NCI-H510A (cell line): ENCODE measurements around the gene WSCD1.

ENCODE experiments used
- DNase-seq: peaks from one replicate; lab custom pipeline; 2025; lab: John Stamatoyannopoulos, UW

Gene WSCD1

DNA sequence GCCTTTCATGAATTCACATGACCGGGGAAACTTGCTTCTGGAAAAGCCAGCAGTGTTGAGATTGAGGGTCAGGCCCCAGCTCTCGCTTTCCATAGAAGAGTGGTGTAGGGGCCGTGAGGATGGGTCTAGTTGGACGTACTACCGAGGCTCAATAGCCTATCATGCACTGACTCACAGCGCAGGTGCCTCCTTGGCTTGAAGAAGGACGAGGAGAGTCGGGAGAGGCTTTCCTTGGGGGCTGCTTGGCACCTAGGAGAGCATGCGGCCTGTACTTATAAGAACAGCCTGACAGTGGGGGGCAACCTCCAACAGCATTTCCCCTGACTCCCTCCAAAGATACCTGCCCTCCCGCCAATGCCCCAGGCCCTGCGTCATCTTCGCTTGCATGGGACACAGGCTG is 37.6 kb downstream of the WSCD1 start:
- DNase-seq = no peak

GRCh38 chr17:6108382-6108781 is 38.2 kb downstream of the WSCD1 start:
- no peak for DNase-seq

- DNase-seq = no peak
These were observed 38.8 kb downstream of the WSCD1 start for GRCh38 chr17:6108987-6109386.

- DNase-seq = no peak
These were observed 39.4 kb downstream of the WSCD1 start for GRCh38 chr17:6109536-6109935.

- no peak for DNase-seq
These were observed 39.9 kb downstream of the WSCD1 start for GRCh38 chr17:6110088-6110487.

DNA sequence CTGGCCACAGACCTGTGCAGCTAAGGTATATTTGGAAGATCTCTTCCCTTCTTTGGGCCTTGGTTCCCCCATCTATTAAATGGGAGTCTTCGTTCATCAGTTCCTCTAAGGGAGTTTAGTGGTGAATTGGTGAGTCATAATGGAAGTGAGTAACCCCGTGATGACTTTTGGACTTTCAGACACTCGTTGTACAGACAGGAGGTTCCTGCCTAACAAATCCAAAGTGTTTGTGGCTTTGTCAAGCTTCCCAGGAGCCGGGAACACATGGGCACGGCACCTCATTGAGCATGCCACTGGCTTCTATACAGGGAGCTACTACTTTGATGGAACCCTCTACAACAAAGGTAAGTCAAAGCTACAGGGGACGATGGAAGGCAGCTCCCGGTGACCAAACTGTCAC is 40.4 kb downstream of the WSCD1 start:
- DNase-seq = no peak

DNA sequence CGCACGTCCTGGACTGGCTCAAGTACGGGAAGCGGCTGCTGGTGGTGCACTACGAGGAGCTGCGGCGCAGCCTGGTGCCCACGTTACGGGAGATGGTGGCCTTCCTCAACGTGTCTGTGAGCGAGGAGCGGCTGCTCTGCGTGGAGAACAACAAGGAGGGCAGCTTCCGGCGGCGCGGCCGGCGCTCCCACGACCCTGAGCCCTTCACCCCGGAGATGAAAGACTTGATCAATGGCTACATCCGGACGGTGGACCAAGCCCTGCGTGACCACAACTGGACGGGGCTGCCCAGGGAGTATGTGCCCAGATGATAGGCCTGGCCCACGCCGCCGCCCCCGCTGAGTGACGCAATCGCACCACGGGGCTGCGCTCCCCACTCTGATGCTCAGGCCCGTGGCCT is 50.2 kb downstream of the WSCD1 start:
- no peak for DNase-seq

- DNase-seq = no peak
These were observed 54.7 kb downstream of the WSCD1 start for GRCh38 chr17:6124856-6125255.

GRCh38 chr17:6126768-6127167 is 56.6 kb downstream of the WSCD1 start:
- DNase-seq = no peak

DNA sequence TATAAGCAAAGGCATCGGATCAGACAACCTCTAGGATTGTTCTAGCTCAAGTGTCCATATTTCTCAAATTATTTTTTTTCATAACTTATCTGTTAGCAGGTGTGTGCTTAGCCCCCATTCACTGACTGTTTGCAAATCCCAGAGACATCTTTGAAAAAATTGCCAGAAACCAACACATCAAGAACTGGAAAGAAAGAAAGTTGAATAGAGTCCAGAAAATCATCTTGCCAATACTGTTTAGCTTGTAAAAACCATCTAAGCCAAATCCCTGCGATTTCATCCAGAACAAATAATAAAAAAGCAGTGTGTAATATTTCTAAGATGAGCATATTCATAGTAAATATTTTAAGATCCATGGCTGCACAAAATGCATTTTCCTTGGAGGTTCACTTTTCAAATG is 64.5 kb downstream of the WSCD1 start:
- no peak for DNase-seq

GRCh38 chr17:6135236-6135635 is 65.1 kb downstream of the WSCD1 start:
- no peak for DNase-seq

GRCh38 chr17:6135996-6136395 is 65.8 kb downstream of the WSCD1 start:
- DNase-seq = no peak

DNA sequence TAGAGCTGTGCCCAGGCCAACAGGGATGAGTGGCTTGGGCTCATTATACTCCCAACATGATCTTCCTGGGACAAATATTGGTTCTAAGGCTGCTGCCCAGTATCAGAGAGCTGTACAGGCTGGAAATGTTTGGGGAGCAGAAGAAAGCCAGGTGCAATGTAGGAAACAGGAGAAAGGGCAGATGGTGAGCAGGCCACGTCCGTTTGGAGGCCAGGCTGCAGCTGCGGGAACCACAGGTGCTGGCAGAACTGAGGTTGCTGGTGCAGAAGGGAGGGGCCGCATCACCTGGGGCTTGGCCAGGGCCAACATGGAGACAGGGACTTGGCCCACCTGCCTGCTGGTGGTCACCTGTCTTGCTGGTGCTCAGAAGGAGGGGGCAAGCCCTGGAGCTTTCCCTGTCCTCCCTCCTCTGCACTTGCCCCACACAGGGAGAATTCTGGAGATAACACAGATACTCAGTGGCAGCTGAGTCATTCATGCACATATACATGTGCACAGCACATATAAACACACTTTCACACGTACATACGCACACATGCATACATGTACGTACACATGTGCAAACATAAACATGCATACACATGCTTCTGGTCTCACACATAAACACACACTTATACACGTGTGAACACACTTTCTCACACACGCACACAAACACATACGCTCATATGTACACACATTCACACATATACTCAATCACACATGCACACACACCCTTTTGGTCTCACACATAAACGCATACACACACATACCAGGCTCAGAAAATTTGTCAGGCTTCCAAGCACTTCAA is 67.7 kb downstream of the WSCD1 start:
- DNase-seq = no peak

DNA sequence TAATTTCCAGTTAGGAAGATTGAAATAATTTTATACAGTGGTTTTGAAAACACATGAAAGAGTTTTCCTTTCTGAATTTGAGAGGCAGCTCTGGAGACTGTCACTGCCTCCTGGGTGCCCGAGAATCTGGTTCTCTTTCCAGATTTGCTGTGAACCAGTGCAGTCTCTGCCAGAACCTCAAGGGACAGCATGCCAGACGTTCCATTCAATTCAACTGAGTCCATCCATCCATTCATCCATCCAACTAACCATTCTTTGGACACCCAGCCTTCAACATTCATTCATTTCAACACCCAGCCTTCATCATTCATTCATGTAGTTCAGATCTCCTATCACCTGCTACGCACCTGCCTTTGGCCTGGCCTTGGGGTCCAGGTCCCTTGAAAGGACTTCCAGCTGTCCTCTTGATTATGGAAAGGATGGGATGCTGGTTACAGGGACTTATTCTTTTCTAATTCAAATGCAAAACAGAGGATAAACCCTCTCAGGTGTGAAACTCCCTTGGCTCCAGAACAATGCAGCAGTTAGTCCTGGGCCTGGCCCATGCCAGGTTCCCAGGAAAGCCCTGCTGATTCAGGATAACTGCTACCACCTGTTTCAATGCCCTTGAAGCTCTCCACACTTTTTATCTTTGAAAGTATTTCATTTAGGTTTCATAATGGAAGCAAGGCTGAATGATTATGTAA is 68.7 kb downstream of the WSCD1 start:
- DNase-seq = no peak

GRCh38 chr17:6139447-6139832 is 69.3 kb downstream of the WSCD1 start:
- no peak for DNase-seq

GRCh38 chr17:6140188-6140587 is 70.0 kb downstream of the WSCD1 start:
- no peak for DNase-seq

DNA sequence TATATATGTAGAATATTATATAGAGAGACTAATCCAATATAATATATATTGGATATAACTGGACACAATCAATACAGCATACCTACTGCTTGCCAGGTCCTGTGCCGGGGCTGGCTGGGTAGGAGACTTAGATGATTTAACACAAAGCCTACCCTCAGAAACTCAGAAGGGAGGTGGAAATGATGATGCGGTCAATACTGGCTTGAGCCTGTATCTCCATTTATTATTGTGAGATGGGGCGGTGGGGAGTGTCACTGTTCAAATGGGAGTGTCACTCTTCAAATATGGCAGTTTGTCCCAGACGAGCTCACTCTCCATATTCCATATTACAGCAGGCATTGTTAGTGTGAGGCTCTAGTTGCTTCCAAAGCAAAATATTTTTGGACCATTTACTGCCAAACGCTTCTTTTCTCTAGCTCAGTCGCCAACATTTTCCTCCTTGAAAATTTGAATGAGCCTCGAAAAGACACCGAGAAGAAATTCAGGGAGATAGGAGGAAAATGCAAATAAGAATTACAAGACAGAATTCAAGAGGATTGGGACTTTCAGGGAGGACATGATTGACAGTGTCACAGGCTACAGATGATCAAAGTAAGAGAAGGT is 70.7 kb downstream of the WSCD1 start:
- DNase-seq = no peak

DNA sequence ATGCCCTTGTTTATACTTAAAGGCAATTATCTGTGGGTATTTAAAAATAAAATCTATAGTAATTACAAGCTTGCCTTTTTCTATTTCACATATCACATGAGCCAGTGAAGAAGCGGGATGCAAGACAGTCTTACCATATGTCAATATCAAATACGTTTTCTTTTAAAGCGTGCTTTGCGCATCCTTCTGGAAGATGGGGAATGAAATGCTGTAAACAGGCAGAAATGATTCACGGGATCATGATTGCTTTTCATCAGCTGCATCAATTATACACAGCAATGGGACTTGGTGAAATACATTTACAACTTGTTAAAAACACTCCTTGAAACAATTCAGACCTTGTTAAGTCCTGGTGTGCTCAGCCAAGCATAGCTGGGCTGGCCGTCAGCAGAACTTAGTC is 72.5 kb downstream of the WSCD1 start:
- DNase-seq = no peak

DNA sequence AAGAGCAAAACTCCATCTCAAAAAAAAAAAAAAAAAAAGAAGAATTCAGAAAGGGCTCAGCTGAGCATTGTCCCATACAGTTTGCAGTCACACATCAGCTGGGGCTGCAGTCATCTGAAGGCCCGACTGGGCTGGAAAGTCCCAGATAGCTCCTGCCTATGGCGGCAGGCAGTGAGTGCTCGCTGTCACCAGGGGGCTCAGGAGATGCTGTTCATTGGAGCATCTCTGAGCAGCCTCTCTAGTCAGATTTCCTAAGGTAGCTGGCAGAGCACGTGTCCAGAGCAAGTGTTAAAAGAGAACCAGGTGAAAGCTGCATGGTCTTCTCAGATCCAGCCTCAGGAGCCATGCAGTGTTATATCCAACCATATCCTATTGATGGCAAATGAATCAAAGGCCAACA is 75.8 kb downstream of the WSCD1 start:
- no peak for DNase-seq

- DNase-seq = no peak
These were observed 76.9 kb downstream of the WSCD1 start for GRCh38 chr17:6147042-6147441.

DNA sequence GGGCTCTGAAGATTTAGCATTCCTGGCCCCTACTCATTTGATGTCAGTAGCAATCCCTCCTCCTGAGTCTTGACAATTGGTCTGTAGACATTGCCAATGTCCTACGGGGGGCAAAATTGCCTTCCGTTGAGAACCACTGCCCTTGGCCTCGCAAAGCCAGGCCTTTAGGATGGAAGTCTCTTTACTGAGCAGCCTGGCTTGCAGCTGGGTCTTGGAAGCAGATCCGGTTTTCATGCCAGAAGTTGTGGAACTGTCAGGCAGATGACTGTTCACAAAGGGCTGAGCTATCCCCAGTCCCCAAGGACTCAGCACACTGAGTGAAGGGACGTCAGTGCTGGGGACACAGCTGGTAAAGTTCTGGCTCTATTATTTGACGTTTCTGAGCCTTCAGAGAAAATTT is 83.2 kb downstream of the WSCD1 start:
- no peak for DNase-seq

GRCh38 chr17:6157716-6158115 is 87.5 kb downstream of the WSCD1 start:
- no peak for DNase-seq

- DNase-seq = no peak
These were observed 89.5 kb downstream of the WSCD1 start for GRCh38 chr17:6159541-6160231.
